K562 (cell line): Measurements from ENCODE around the gene UBXN6. TPM values are rescaled to one million over a fixed set of nuclear protein-coding genes. Genes with fewer than 3 reads are reported as not detected.
A peak's percentile ranks its signal among the peaks of the same experiment; 100 is the strongest.

Experiments
- AFF1 ChIP-seq, 2 experiments: fragments of 450-650 bp; IDR thresholded peaks; 2 replicates each; pipeline ENCODE4 v1.6.1; 2018; ENCODE audit warnings: mild to moderate bottlenecking in 2 of 2, low read depth in 1 of 2; ENCODE audit not compliant: partially characterized antibody in 2 of 2
- ASH1L ChIP-seq: fragments of 450-650 bp; IDR thresholded peaks from 2 replicates; pipeline ENCODE4 v1.6.1; 2018; ENCODE audit warnings: borderline replicate concordance, mild to moderate bottlenecking, low read depth; ENCODE audit not compliant: partially characterized antibody
- BHLHE40 ChIP-seq: IDR thresholded peaks from 2 replicates; pipeline ENCODE4 v1.6.1; 2011; ENCODE audit warnings: low read length, improper control_type of control experiment
- BMI1 ChIP-seq: fragments of 150-350 bp; IDR thresholded peaks from 2 replicates; pipeline ENCODE4 v1.6.1; 2014; ENCODE audit warnings: low read length
- CEBPB ChIP-seq: fragments of 450-650 bp; IDR thresholded peaks from 2 replicates; pipeline ENCODE4 v1.6.1; 2016; ENCODE audit warnings: missing genetic modification characterization, missing compliant biosample characterization
- E2F1 ChIP-seq: sonication (generic); formaldehyde crosslinking; IDR thresholded peaks from 2 replicates; pipeline ENCODE4 v1.8.1; 2023; ENCODE audit warnings: mild to moderate bottlenecking, missing genetic modification reagents, moderate library complexity
- E2F4 ChIP-seq: sonication (generic); formaldehyde crosslinking; IDR thresholded peaks from 2 replicates; pipeline ENCODE4 v1.8.0; 2022; ENCODE audit warnings: mild to moderate bottlenecking, low read depth, missing genetic modification reagents
- ELF4 ChIP-seq: fragments of 450-650 bp; formaldehyde crosslinking; IDR thresholded peaks from 2 replicates; pipeline ENCODE4 v1.4.0; 2022; ENCODE audit warnings: missing genetic modification characterization
- FOXJ2 ChIP-seq: fragments of 200-800 bp; sonication (Bioruptor generic); IDR thresholded peaks from 2 replicates; pipeline ENCODE4 v1.6.1; 2016; ENCODE audit warnings: missing genetic modification characterization, missing compliant biosample characterization
- FOXK2 ChIP-seq, 2 experiments: fragments of 450-650 bp; IDR thresholded peaks in 1 of 2; conservative IDR thresholded peaks in 1 of 2; 2 replicates each; pipeline ENCODE4 v1.6.1; 2016; ENCODE audit warnings: low read depth in 2 of 2, mild to moderate bottlenecking in 1 of 2
- GTF2F1 ChIP-seq: IDR thresholded peaks from 2 replicates; pipeline ENCODE4 v1.6.1; 2011; ENCODE audit warnings: low read depth, low read length, improper control_type of control experiment
- MECOM ChIP-seq: fragments of 250-450 bp; sonication (Bioruptor Pico); IDR thresholded peaks from 2 replicates; pipeline ENCODE4 v1.8.0; 2022; ENCODE audit warnings: inconsistent platforms
- NRF1 ChIP-seq, 2 experiments: fragments of 450-650 bp; IDR thresholded peaks in 1 of 2; conservative IDR thresholded peaks in 1 of 2; 2 replicates each; pipeline ENCODE4 v1.6.1; 2014; ENCODE audit warnings: mild to moderate bottlenecking in 2 of 2
- RBM15 ChIP-seq: fragments of 200-400 bp; formaldehyde crosslinking; IDR thresholded peaks from 2 replicates; pipeline ENCODE4 v1.6.1; 2018; ENCODE audit warnings: mild to moderate bottlenecking, low read length, moderate library complexity; ENCODE audit not compliant: insufficient read depth
- SAFB2 ChIP-seq: fragments of 200-400 bp; formaldehyde crosslinking; IDR thresholded peaks from 2 replicates; pipeline ENCODE4 v1.6.1; 2018; ENCODE audit warnings: borderline replicate concordance, low read length, low read depth, moderate library complexity; ENCODE audit not compliant: severe bottlenecking
- SIX5 ChIP-seq, 2 experiments: IDR thresholded peaks; 2 replicates each; pipeline ENCODE4 v1.6.1; 2011; ENCODE audit warnings: low read length in 2 of 2, borderline replicate concordance in 1 of 2, low read depth in 1 of 2, mild to moderate bottlenecking in 1 of 2, moderate library complexity in 1 of 2; ENCODE audit not compliant: insufficient read depth in 1 of 2
- SOX6 ChIP-seq: fragments of 450-650 bp; IDR thresholded peaks from 2 replicates; pipeline ENCODE4 v1.6.1; 2014; ENCODE audit warnings: mild to moderate bottlenecking
- TARDBP ChIP-seq: fragments of 450-650 bp; IDR thresholded peaks from 2 replicates; pipeline ENCODE4 v1.6.1; 2016
- ZNF57 ChIP-seq: fragments of 450-650 bp; formaldehyde crosslinking; IDR thresholded peaks from 2 replicates; pipeline ENCODE4 v1.4.0; 2020; ENCODE audit warnings: mild to moderate bottlenecking, moderate library complexity
- polyA plus RNA-seq, 8 experiments: library from polyadenylated mRNA; depleted of rRNA in 4 of 8; stranded (reverse) in 5 of 8; unstranded in 3 of 8; fragments of >200 nt; fragmentation: Nextera tagmentation in 2 of 8; fragmentation: Illumina TruSeq in 1 of 8; extraction: Ambion mirVana in 2 of 8; extraction: Trizol in 1 of 8; gene quantifications; 2 replicates each; pipeline versions ENCODE4 v1.2.1 to v1.2.3, GENCODE V29; 2011 to 2014; ENCODE audit warnings: inconsistent platforms in 1 of 8, missing spikeins in 1 of 8
- total RNA-seq, 7 experiments: library from RNA; depleted of rRNA in 6 of 7; stranded (reverse); fragments of >200 nt in 6 of 7; fragmentation: Illumina TruSeq in 2 of 7; extraction: Trizol in 2 of 7; gene quantifications; 2 replicates each; pipeline versions ENCODE4 v1.2.1 to v1.2.3, GENCODE V29; 2011 to 2021; ENCODE audit warnings: low replicate concordance in 1 of 7
- TF ChIP-seq, protein P1 (sequence below): sonication (generic); formaldehyde crosslinking; IDR thresholded peaks from 2 replicates; pipeline ENCODE4 v1.5.0; 2020; ENCODE audit warnings: missing genetic modification reagents

The UBXN6 gene
- total and polyA plus RNA-seq, 9 of the 15 experiments (the other 6 are each of a cell fraction or from before 2014, with no cell fraction given) = 0.48 to 90.2 (median 29.5) TPM

- TF ChIP-seq, protein P1, sequence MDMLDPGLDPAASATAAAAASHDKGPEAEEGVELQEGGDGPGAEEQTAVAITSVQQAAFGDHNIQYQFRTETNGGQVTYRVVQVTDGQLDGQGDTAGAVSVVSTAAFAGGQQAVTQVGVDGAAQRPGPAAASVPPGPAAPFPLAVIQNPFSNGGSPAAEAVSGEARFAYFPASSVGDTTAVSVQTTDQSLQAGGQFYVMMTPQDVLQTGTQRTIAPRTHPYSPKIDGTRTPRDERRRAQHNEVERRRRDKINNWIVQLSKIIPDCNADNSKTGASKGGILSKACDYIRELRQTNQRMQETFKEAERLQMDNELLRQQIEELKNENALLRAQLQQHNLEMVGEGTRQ (CRISPR knock-in tag) = peak; percentile 93
- no peak for TF ChIP-seq ASH1L
- TF ChIP-seq CEBPB (tag) = no peak
- TF ChIP-seq AFF1 (IDR thresholded peaks at IDR 0.05; ENCODE audit: low read depth in 1 of 2, partially characterized antibody in 2 of 2) = no peak
- no peak for TF ChIP-seq SAFB2
- TF ChIP-seq SIX5 (IDR thresholded peaks at IDR 0.05; ENCODE audit: borderline replicate concordance in 1 of 2, insufficient read depth in 1 of 2, low read depth in 1 of 2, low read length in 2 of 2) = peak in 1 of 2 experiments; percentile 9; a peak in 1 of 4 replicates
- TF ChIP-seq NRF1 (conservative IDR thresholded peaks at IDR 0.05 in 1 of 2, IDR thresholded peaks at IDR 0.05 in 1 of 2) = 0 out of 4 replicates have a peak, but pooled peaks of 1 of the 2 experiments have one; percentile 25
- no peak for TF ChIP-seq MECOM (CRISPR knock-in tag)
- TF ChIP-seq ELF4 (CRISPR knock-in tag) = no peak
- no peak for TF ChIP-seq E2F4 (CRISPR knock-in tag)
- peak; percentile 94 for TF ChIP-seq BMI1
- TF ChIP-seq E2F1 (CRISPR knock-in tag) = no peak
- no peak for TF ChIP-seq RBM15
- peak in 1 of 2 experiments; percentile 23; a peak in 2 of 4 replicates for TF ChIP-seq FOXK2 (conservative IDR thresholded peaks at IDR 0.05 in 1 of 2, IDR thresholded peaks at IDR 0.05 in 1 of 2; ENCODE audit: low read depth in 2 of 2)
- no peak for TF ChIP-seq GTF2F1
- TF ChIP-seq ZNF57 (CRISPR knock-in tag) = no peak
- peak; percentile 77 for TF ChIP-seq FOXJ2
- TF ChIP-seq BHLHE40 = peak; percentile 88
- no peak; the same call in 1 of the 2 replicates for TF ChIP-seq SOX6
- TF ChIP-seq TARDBP = no peak
These were observed at the start of gene UBXN6 (continued) for GRCh38 chr19:4457654-4458395.
